CD14-positive monocyte (primary cell): Measurements from ENCODE around the gene CHST14. TPM values are rescaled to one million over a fixed set of nuclear protein-coding genes. Genes with fewer than 3 reads are reported as not detected.

Source experiments
- DNase-seq, 3 donors: peaks; one replicate each; pipeline ENCODE4 v3.0.0-alpha.2; 2011 to 2022
- H2AFZ ChIP-seq: 2 replicates; pipeline ENCODE4 v1.6.0; 2012; ENCODE audit warnings: mild to moderate bottlenecking, low read depth, low read length, inconsistent platforms; ENCODE audit not compliant: insufficient read depth, poor library complexity, severe bottlenecking
- H3K27ac ChIP-seq, 2 donors: 1 replicate in 1 of 2; 2 replicates in 1 of 2; pipeline ENCODE4 v1.5.1; 2012 to 2013; ENCODE audit warnings: low read length in 2 of 2, control low read depth in 1 of 2, inconsistent platforms in 1 of 2, low read depth in 1 of 2, mild to moderate bottlenecking in 1 of 2
- H3K27me3 ChIP-seq, 2 donors: one replicate each; pipeline versions ENCODE4 v1.6.0 to v1.6.1; 2011 to 2013; ENCODE audit warnings: low read length in 2 of 2; ENCODE audit not compliant: control insufficient read depth in 2 of 2, insufficient read depth in 2 of 2
- H3K36me3 ChIP-seq, 2 donors: replicated peaks in 1 of 2; 1 replicate in 1 of 2; 2 replicates in 1 of 2; pipeline versions ENCODE4 v1.5.1 to v1.6.1; 2012 to 2013; ENCODE audit warnings: low read length in 2 of 2, control low read depth in 1 of 2, inconsistent platforms in 1 of 2, mild to moderate bottlenecking in 1 of 2; ENCODE audit not compliant: insufficient read depth in 2 of 2, control insufficient read depth in 1 of 2
- H3K4me1 ChIP-seq, 2 donors: 1 replicate in 1 of 2; 2 replicates in 1 of 2; pipeline versions ENCODE4 v1.5.1 to v1.6.1; 2012 to 2013; ENCODE audit warnings: low read length in 2 of 2, control low read depth in 1 of 2, inconsistent platforms in 1 of 2, mild to moderate bottlenecking in 1 of 2, moderate library complexity in 1 of 2; ENCODE audit not compliant: insufficient read depth in 2 of 2, control insufficient read depth in 1 of 2
- H3K4me2 ChIP-seq: replicated peaks from 2 replicates; pipeline ENCODE3; 2012; ENCODE audit warnings: low read length, moderate library complexity, mild to moderate bottlenecking; ENCODE audit not compliant: poor library complexity, severe bottlenecking; ENCODE audit errors: extremely low read depth
- H3K4me3 ChIP-seq, 3 experiments: fragments of 200-600 bp in 1 of 3; sonication (generic) in 1 of 3; replicated peaks in 1 of 3; 1 replicate in 2 of 3; 2 replicates in 1 of 3; pipeline ENCODE4 v1.5.1; 2011 to 2013; ENCODE audit warnings: low read length in 3 of 3, mild to moderate bottlenecking in 3 of 3, control low read depth in 2 of 3, low read depth in 2 of 3, inconsistent platforms in 1 of 3, moderate library complexity in 1 of 3
- H3K79me2 ChIP-seq: 2 replicates; pipeline ENCODE4 v1.6.0; 2012; ENCODE audit warnings: mild to moderate bottlenecking, control low read depth, inconsistent platforms, low read length, moderate library complexity; ENCODE audit not compliant: insufficient read depth
- H3K9ac ChIP-seq: 2 replicates; pipeline ENCODE4 v1.6.0; 2017; ENCODE audit warnings: low read length, mild to moderate bottlenecking; ENCODE audit not compliant: insufficient read depth, poor library complexity, severe bottlenecking
- H3K9me3 ChIP-seq, 2 donors: replicated peaks in 1 of 2; 1 replicate in 1 of 2; 2 replicates in 1 of 2; pipeline versions ENCODE4 v1.5.1 to v1.6.1; 2012 to 2013; ENCODE audit warnings: low read length in 2 of 2, control low read depth in 1 of 2; ENCODE audit not compliant: control insufficient read depth in 1 of 2, insufficient read depth in 1 of 2
- H4K20me1 ChIP-seq: 2 replicates; pipeline ENCODE4 v1.6.0; 2012; ENCODE audit warnings: mild to moderate bottlenecking, low read length, control low read depth, moderate library complexity; ENCODE audit not compliant: insufficient read depth
- H3K27ac Mint-ChIP-seq, 7 donors: one replicate each; pipeline ENCODE4 v1.8.0; 2020; ENCODE audit warnings: mild to moderate bottlenecking in 7 of 7, mixed read lengths in 7 of 7, moderate library complexity in 6 of 7, inconsistent platforms in 2 of 7
- H3K27me3 Mint-ChIP-seq, 3 donors: one replicate each; pipeline ENCODE4 v1.8.0; 2021 to 2022; ENCODE audit warnings: low read depth in 3 of 3, mild to moderate bottlenecking in 3 of 3, mixed read lengths in 3 of 3, moderate library complexity in 3 of 3, inconsistent platforms in 1 of 3
- H3K36me3 Mint-ChIP-seq, 2 donors: one replicate each; pipeline ENCODE4 v1.8.0; 2020; ENCODE audit warnings: mixed read lengths in 2 of 2, inconsistent platforms in 1 of 2, mild to moderate bottlenecking in 1 of 2
- H3K4me1 Mint-ChIP-seq: one replicate; pipeline ENCODE4 v1.8.0; 2020; ENCODE audit warnings: mild to moderate bottlenecking, mixed read lengths
- H3K4me3 Mint-ChIP-seq, 2 donors: one replicate each; pipeline ENCODE4 v1.8.0; 2020; ENCODE audit warnings: mild to moderate bottlenecking in 2 of 2, mixed read lengths in 2 of 2, moderate library complexity in 1 of 2
- H3K9me3 Mint-ChIP-seq, 7 donors: one replicate each; pipeline ENCODE4 v1.8.0; 2020 to 2022; ENCODE audit warnings: mixed read lengths in 7 of 7, mild to moderate bottlenecking in 6 of 7, moderate library complexity in 6 of 7, inconsistent platforms in 2 of 7
- WGBS: methylation state at CpG from one replicate; pipeline ENCODE4 v1.1.5; 2013; ENCODE audit warnings: missing lambda C conversion rate; ENCODE audit not compliant: insufficient coverage; 5-methylcytosine and 5-hydroxymethylcytosine counted together
- intact Hi-C, 2 donors: fragments of 100-400 bp; cut with micrococcal nuclease; formaldehyde crosslinking; loops; one replicate each; pipeline versions ENCODE4 v1.15.0 to v1.15.1; 2023
- polyA plus RNA-seq, 3 donors: library from polyadenylated mRNA; depleted of rRNA in 1 of 3; unstranded in 2 of 3; stranded (reverse) in 1 of 3; fragments of 300-500 nt in 2 of 3; fragments of >200 nt in 1 of 3; fragmentation: Illumina TruSeq in 2 of 3; gene quantifications; 1 replicate in 2 of 3; 2 replicates in 1 of 3; pipeline ENCODE4 v1.2.3, GENCODE V29; 2012 to 2021
- TF ChIP-seq, protein P1 (sequence below): fragments of 200-600 bp; IDR thresholded peaks from one replicate; pipeline ENCODE4 v1.8.0; 2022; ENCODE audit warnings: antibody characterized with exemption, mild to moderate bottlenecking

The CHST14 gene
- polyA plus RNA-seq, 3 donors = 0.85 to 5.2 (median 1.2) TPM

DNA sequence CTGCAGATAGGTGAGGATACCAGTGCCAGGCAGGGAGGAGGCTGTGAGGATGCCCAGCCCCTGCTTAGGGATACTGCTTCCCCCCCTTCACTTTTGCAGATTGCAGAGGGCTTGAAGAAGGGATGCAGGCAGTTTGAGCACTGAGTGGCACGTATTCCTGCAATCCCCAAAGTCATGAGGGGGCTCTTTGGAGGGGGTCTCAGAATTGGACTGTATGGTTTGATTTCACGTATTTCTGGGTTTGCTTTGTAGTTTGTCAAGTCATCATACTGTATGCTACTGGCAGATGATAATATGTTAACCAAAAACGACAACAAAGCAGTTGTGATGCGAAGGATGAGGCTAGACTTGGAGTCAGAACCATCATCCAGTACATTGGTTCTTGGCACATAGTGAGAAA is 28.1 kb downstream of the CHST14 start:
- H3K9ac ChIP-seq = no peak overlapping the region
- WGBS = 92% methylated on average over 2 of the region's 4 CpGs
- H3K4me1 Mint-ChIP-seq = peaks cover 1% of the 10 kb centered on the region
- no peaks in the 10 kb centered on the region for H3K79me2 ChIP-seq
- no peak overlapping the region for H3K4me3 Mint-ChIP-seq
- DNase-seq = no peak
- peaks cover 14 to 17% (median 15%) of the 10 kb centered on the region in 3 donors for H3K27me3 Mint-ChIP-seq
- H3K27me3 ChIP-seq = no peaks in the 10 kb centered on the region
- TF ChIP-seq, protein P1, sequence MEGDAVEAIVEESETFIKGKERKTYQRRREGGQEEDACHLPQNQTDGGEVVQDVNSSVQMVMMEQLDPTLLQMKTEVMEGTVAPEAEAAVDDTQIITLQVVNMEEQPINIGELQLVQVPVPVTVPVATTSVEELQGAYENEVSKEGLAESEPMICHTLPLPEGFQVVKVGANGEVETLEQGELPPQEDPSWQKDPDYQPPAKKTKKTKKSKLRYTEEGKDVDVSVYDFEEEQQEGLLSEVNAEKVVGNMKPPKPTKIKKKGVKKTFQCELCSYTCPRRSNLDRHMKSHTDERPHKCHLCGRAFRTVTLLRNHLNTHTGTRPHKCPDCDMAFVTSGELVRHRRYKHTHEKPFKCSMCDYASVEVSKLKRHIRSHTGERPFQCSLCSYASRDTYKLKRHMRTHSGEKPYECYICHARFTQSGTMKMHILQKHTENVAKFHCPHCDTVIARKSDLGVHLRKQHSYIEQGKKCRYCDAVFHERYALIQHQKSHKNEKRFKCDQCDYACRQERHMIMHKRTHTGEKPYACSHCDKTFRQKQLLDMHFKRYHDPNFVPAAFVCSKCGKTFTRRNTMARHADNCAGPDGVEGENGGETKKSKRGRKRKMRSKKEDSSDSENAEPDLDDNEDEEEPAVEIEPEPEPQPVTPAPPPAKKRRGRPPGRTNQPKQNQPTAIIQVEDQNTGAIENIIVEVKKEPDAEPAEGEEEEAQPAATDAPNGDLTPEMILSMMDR = no peak
- no peak overlapping the region for H3K27ac Mint-ChIP-seq
- no peaks in the 10 kb centered on the region for H3K36me3 ChIP-seq
- intact Hi-C loops = no loop called here
- H2AFZ ChIP-seq = no peak overlapping the region
- H3K27ac ChIP-seq = no peak overlapping the region
- no peaks in the 10 kb centered on the region for H3K9me3 ChIP-seq
- no peaks in the 10 kb centered on the region for H3K36me3 Mint-ChIP-seq
- no peaks in the 10 kb centered on the region for H3K9me3 Mint-ChIP-seq
- H3K4me1 ChIP-seq = no peaks in the 10 kb centered on the region
- H3K4me2 ChIP-seq = no peak overlapping the region
- H4K20me1 ChIP-seq = no peaks in the 10 kb centered on the region
- H3K4me3 ChIP-seq = no peak overlapping the region

DNA sequence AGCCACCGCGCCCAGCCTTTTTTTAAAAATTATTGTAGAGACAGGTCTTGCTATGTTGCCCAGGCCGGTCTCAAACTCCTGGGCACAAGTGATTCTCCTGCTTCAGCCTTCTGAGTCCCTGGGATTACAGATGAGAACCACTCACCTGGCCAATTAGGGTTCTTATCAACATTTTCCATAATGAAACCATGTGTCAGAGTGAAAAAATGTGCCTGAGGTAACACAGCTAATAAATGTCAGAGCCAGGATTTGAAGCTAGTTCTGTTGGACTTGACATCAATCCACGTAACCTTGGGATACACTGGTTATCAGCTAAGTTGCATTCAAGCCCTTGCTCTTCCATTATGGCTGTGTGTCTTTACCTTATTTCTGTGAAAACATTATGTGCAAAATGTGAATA is 29.1 kb downstream of the CHST14 start:
- H3K27me3 ChIP-seq = no peaks in the 10 kb centered on the region
- H3K9me3 ChIP-seq = no peaks in the 10 kb centered on the region
- TF ChIP-seq, protein P1 = no peak
- 72% methylated on average over 3 of the region's 4 CpGs for WGBS
- no peaks in the 10 kb centered on the region for H3K79me2 ChIP-seq
- H3K4me3 ChIP-seq = no peak overlapping the region
- H3K4me2 ChIP-seq = no peak overlapping the region
- no peaks in the 10 kb centered on the region for H3K36me3 Mint-ChIP-seq
- H3K4me1 Mint-ChIP-seq = no peaks in the 10 kb centered on the region
- H3K9me3 Mint-ChIP-seq = no peaks in the 10 kb centered on the region
- H3K27ac Mint-ChIP-seq = no peak overlapping the region
- H3K36me3 ChIP-seq = no peaks in the 10 kb centered on the region
- H3K4me1 ChIP-seq = no peaks in the 10 kb centered on the region
- no peak overlapping the region for H2AFZ ChIP-seq
- H3K27ac ChIP-seq = no peak overlapping the region
- intact Hi-C loops = no loop called here
- H4K20me1 ChIP-seq = no peaks in the 10 kb centered on the region
- no peak overlapping the region for H3K9ac ChIP-seq
- DNase-seq = no peak
- H3K27me3 Mint-ChIP-seq = peaks cover 13 to 19% (median 14%) of the 10 kb centered on the region in 3 donors
- H3K4me3 Mint-ChIP-seq = no peak overlapping the region
